Measurements from ENCODE around the gene TMEM135. TPM values are rescaled to one million over a fixed set of nuclear protein-coding genes. Genes with fewer than 3 reads are reported as not detected.

TMEM135 gene
- total RNA-seq, 3 donors from 2014 or later = 38.3 to 46.8 (median 43.2) TPM

GRCh38 chr11:87038235-87038977, 672 bp downstream of the TMEM135 start:
- no peak for TF ChIP-seq CTCF (IDR thresholded peaks at IDR 0.05)
- no peak for TF ChIP-seq POLR2AphosphoS5 (IDR thresholded peaks at IDR 0.05)
- TF ChIP-seq POLR2A (IDR thresholded peaks at IDR 0.05) = no peak
- Histone ChIP-seq H3K4me1 (peaks cover 0 to 4% of the 10 kb centered on the region in 2 donors), H3K27ac (peak overlapping the region; percentile 88 to 97), H3K27me3 (no peaks in the 10 kb centered on the region), H3K4me3 (peak overlapping the region; percentile 58 to 88 (median 81)), H3K36me3 (no peaks in the 10 kb centered on the region), H3K9me3 (no peaks in the 10 kb centered on the region)
- DNase-seq (ENCODE audit: low spot score in 2 of 2) = no peak
- intact Hi-C loops (cut with DNase I; ENCODE audit: low total_unique reads) = loop anchor here (10.0 kb wide), 1 partner anchor 84 kb away; the partner anchor contains the start of gene FZD4

- peak overlapping the region in 2 of 3 donors; percentile 81 to 88 for H3K4me3 ChIP-seq
- H3K27ac ChIP-seq = no peak overlapping the region
- H3K27me3 ChIP-seq = no peaks in the 10 kb centered on the region
- intact Hi-C loops (cut with DNase I; ENCODE audit: low total_unique reads) = loop anchor here (10.0 kb wide), 1 partner anchor 85 kb away; the partner anchor contains the start of gene FZD4
- no peaks in the 10 kb centered on the region for H3K9me3 ChIP-seq
- H3K36me3 ChIP-seq = no peaks in the 10 kb centered on the region
- H3K4me1 ChIP-seq = peaks cover 0 to 4% of the 10 kb centered on the region in 2 donors
- TF ChIP-seq POLR2A (IDR thresholded peaks at IDR 0.05) = no peak
- no peak for TF ChIP-seq POLR2AphosphoS5 (IDR thresholded peaks at IDR 0.05)
- no peak for TF ChIP-seq CTCF (IDR thresholded peaks at IDR 0.05)
- no peak for DNase-seq (ENCODE audit: low spot score in 2 of 2)
Measured at GRCh38 chr11:87039371-87039770, 1.6 kb downstream of the TMEM135 start.

GRCh38 chr11:87043894-87044293, 6.2 kb downstream of the TMEM135 start:
- no peak overlapping the region for H3K4me3 ChIP-seq
- DNase-seq (ENCODE audit: low spot score in 2 of 2) = no peak
- H3K27me3 ChIP-seq = no peaks in the 10 kb centered on the region
- TF ChIP-seq POLR2AphosphoS5 (IDR thresholded peaks at IDR 0.05) (no peak), POLR2A (IDR thresholded peaks at IDR 0.05) (no peak), CTCF (IDR thresholded peaks at IDR 0.05) (no peak)
- H3K9me3 ChIP-seq = no peaks in the 10 kb centered on the region
- H3K27ac ChIP-seq = no peak overlapping the region
- H3K4me1 ChIP-seq = peaks cover 0 to under 1% of the 10 kb centered on the region in 2 donors
- H3K36me3 ChIP-seq = no peaks in the 10 kb centered on the region
- intact Hi-C loops (cut with DNase I; ENCODE audit: low total_unique reads) = loop anchor here (5.0 kb wide), 1 partner anchor 83 kb away; no protein-coding TSS in a partner anchor

GRCh38 chr11:87046824-87047223, 9.1 kb downstream of the TMEM135 start:
- DNase-seq (ENCODE audit: low spot score in 2 of 2) = no peak
- Histone ChIP-seq H3K4me3 (no peak overlapping the region), H3K36me3 (no peaks in the 10 kb centered on the region), H3K27ac (no peak overlapping the region), H3K9me3 (no peaks in the 10 kb centered on the region), H3K4me1 (no peaks in the 10 kb centered on the region), H3K27me3 (no peaks in the 10 kb centered on the region)
- no peak for TF ChIP-seq POLR2AphosphoS5 (IDR thresholded peaks at IDR 0.05)
- no peak for TF ChIP-seq CTCF (IDR thresholded peaks at IDR 0.05)
- no peak for TF ChIP-seq POLR2A (IDR thresholded peaks at IDR 0.05)
- intact Hi-C loops (cut with DNase I; ENCODE audit: low total_unique reads) = no loop called here

- TF ChIP-seq POLR2AphosphoS5 (IDR thresholded peaks at IDR 0.05) = no peak
- Histone ChIP-seq H3K27ac (no peak overlapping the region), H3K27me3 (no peaks in the 10 kb centered on the region)
Measured at GRCh38 chr11:87056091-87056490, 18.4 kb downstream of the TMEM135 start.

More at GRCh38 chr11:87056091-87056490, 18.4 kb downstream of the TMEM135 start:
- Histone ChIP-seq H3K4me3 (no peak overlapping the region), H3K36me3 (no peaks in the 10 kb centered on the region), H3K9me3 (no peaks in the 10 kb centered on the region), H3K4me1 (no peaks in the 10 kb centered on the region)
- no peak for DNase-seq (ENCODE audit: low spot score in 2 of 2)
- intact Hi-C loops (cut with DNase I; ENCODE audit: low total_unique reads) = no loop called here

All from breast epithelium (tissue), 4 donors.